H9 (cell line): ENCODE data around the gene RASIP1. TPM values are rescaled to one million over a fixed set of nuclear protein-coding genes. Genes with fewer than 3 reads are reported as not detected.
"Not testable (repeated sequence)": the region's sequence is repeated elsewhere in the genome, so short reads cannot be mapped to it uniquely, and the experiment has no call there.

ENCODE experiments used
- DNase-seq: peaks from one replicate; pipeline ENCODE4 v3.0.0-alpha.2; 2017
- H2AFZ ChIP-seq: one replicate; pipeline ENCODE4 v1.6.1; 2013; ENCODE audit warnings: mild to moderate bottlenecking, low read length, control low read depth, moderate library complexity
- H2AK5ac ChIP-seq: 2 replicates; pipeline ENCODE4 v1.6.1; 2013; ENCODE audit warnings: low read length, control low read depth, mixed read lengths; ENCODE audit not compliant: insufficient read length
- H2BK120ac ChIP-seq: one replicate; pipeline ENCODE4 v1.6.1; 2013; ENCODE audit warnings: low read depth, mild to moderate bottlenecking, low read length, control low read depth, inconsistent platforms; ENCODE audit not compliant: poor library complexity, severe bottlenecking
- H2BK12ac ChIP-seq: 2 replicates; pipeline ENCODE4 v1.6.1; 2013; ENCODE audit warnings: low read length, control low read depth, mixed read lengths, low read depth; ENCODE audit not compliant: insufficient read length
- H2BK15ac ChIP-seq: 2 replicates; pipeline ENCODE4 v1.6.1; 2013; ENCODE audit warnings: low read depth, low read length, control low read depth
- H2BK20ac ChIP-seq: one replicate; pipeline ENCODE4 v1.6.1; 2013; ENCODE audit warnings: low read depth, mild to moderate bottlenecking, low read length, control low read depth, inconsistent platforms; ENCODE audit not compliant: poor library complexity, severe bottlenecking
- H2BK5ac ChIP-seq: 2 replicates; pipeline ENCODE4 v1.6.1; 2013; ENCODE audit warnings: low read length, control low read depth, mixed read lengths; ENCODE audit not compliant: insufficient read length
- H3K14ac ChIP-seq: 2 replicates; pipeline ENCODE4 v1.6.1; 2013; ENCODE audit warnings: low read length, control low read depth; ENCODE audit not compliant: insufficient read depth
- H3K18ac ChIP-seq: 2 replicates; pipeline ENCODE4 v1.6.1; 2013; ENCODE audit warnings: low read depth, mild to moderate bottlenecking, mixed read lengths, low read length, control low read depth; ENCODE audit not compliant: insufficient read length
- H3K23ac ChIP-seq: 2 replicates; pipeline ENCODE4 v1.6.1; 2013; ENCODE audit warnings: low read length, control low read depth, mixed read lengths, low read depth; ENCODE audit not compliant: insufficient read length
- H3K23me2 ChIP-seq: 2 replicates; pipeline ENCODE4 v1.6.1; 2013; ENCODE audit warnings: low read depth, mild to moderate bottlenecking, mixed read lengths, low read length, control low read depth; ENCODE audit not compliant: insufficient read length, poor library complexity, severe bottlenecking
- H3K27ac ChIP-seq: 2 replicates; pipeline ENCODE4 v1.5.1; 2013; ENCODE audit warnings: low read length, control low read depth, mixed read lengths, low read depth; ENCODE audit not compliant: insufficient read length
- H3K27me3 ChIP-seq: 2 replicates; pipeline ENCODE4 v1.6.1; 2013; ENCODE audit warnings: low read length, control low read depth, inconsistent platforms; ENCODE audit not compliant: insufficient read depth
- H3K4ac ChIP-seq: 2 replicates; pipeline ENCODE4 v1.6.1; 2013; ENCODE audit warnings: low read depth, mild to moderate bottlenecking, control low read depth, inconsistent platforms, low read length, moderate library complexity
- H3K4me1 ChIP-seq: 2 replicates; pipeline ENCODE4 v1.6.1; 2013; ENCODE audit warnings: low read length, control low read depth, inconsistent platforms; ENCODE audit not compliant: insufficient read depth
- H3K4me2 ChIP-seq: 2 replicates; pipeline ENCODE4 v1.6.1; 2013; ENCODE audit warnings: low read length, control low read depth, mixed read lengths; ENCODE audit not compliant: insufficient read length, insufficient read depth
- H3K56ac ChIP-seq: 2 replicates; pipeline ENCODE4 v1.6.1; 2013; ENCODE audit warnings: low read depth, mild to moderate bottlenecking, mixed read lengths, low read length, control low read depth; ENCODE audit not compliant: insufficient read length
- H3K79me1 ChIP-seq: 2 replicates; pipeline ENCODE4 v1.6.1; 2013; ENCODE audit warnings: low read depth, mild to moderate bottlenecking, moderate library complexity, low read length, control low read depth, inconsistent platforms; ENCODE audit not compliant: insufficient read depth, poor library complexity, severe bottlenecking
- H3K79me2 ChIP-seq: 2 replicates; pipeline ENCODE4 v1.6.1; 2013; ENCODE audit warnings: low read length, control low read depth, inconsistent platforms; ENCODE audit not compliant: insufficient read depth
- H3K9ac ChIP-seq: 2 replicates; pipeline ENCODE4 v1.6.1; 2013; ENCODE audit warnings: low read length, control low read depth, mixed read lengths; ENCODE audit not compliant: insufficient read length; ENCODE audit errors: extremely low read depth
- H3K9me3 ChIP-seq: one replicate; pipeline ENCODE4 v1.6.1; 2013; ENCODE audit warnings: low read depth, low read length, inconsistent platforms; ENCODE audit not compliant: control insufficient read depth
- H3T11ph ChIP-seq: one replicate; pipeline ENCODE4 v1.6.1; 2013; ENCODE audit warnings: mild to moderate bottlenecking, low read length, control low read depth, inconsistent platforms
- H4K20me1 ChIP-seq: one replicate; pipeline ENCODE4 v1.6.1; 2013; ENCODE audit not compliant: control insufficient read depth, insufficient read length, insufficient read depth
- H4K5ac ChIP-seq: 2 replicates; pipeline ENCODE4 v1.6.1; 2013; ENCODE audit warnings: low read depth, mild to moderate bottlenecking, mixed read lengths, low read length, control low read depth; ENCODE audit not compliant: insufficient read length
- H4K8ac ChIP-seq: replicated peaks from 2 replicates; pipeline ENCODE4 v1.6.1; 2013; ENCODE audit warnings: low read length, control low read depth, mixed read lengths, low read depth; ENCODE audit not compliant: insufficient read length
- H4K91ac ChIP-seq: 2 replicates; pipeline ENCODE4 v1.6.1; 2013; ENCODE audit warnings: low read depth, mild to moderate bottlenecking, moderate library complexity, mixed read lengths, low read length, control low read depth; ENCODE audit not compliant: insufficient read length
- H3K27ac Mint-ChIP-seq, 3 experiments: 2 replicates in 2 of 3; 3 replicates in 1 of 3; pipeline ENCODE4 v1.8.0; 2020 to 2021; ENCODE audit warnings: mixed read lengths in 3 of 3, mild to moderate bottlenecking in 1 of 3, moderate library complexity in 1 of 3
- H3K27me3 Mint-ChIP-seq: 2 replicates; pipeline ENCODE4 v1.8.0; 2021; ENCODE audit warnings: low read depth, mild to moderate bottlenecking, moderate library complexity, mixed read lengths
- H3K36me3 Mint-ChIP-seq, 3 experiments: 2 replicates in 2 of 3; 3 replicates in 1 of 3; pipeline ENCODE4 v1.8.0; 2020 to 2021; ENCODE audit warnings: low read depth in 3 of 3, mixed read lengths in 3 of 3; ENCODE audit not compliant: insufficient read depth in 1 of 3
- H3K4me1 Mint-ChIP-seq, 2 experiments: 2 replicates each; pipeline ENCODE4 v1.8.0; 2020; ENCODE audit warnings: mixed read lengths in 2 of 2
- H3K4me3 Mint-ChIP-seq, 2 experiments: 2 replicates in 1 of 2; 3 replicates in 1 of 2; pipeline ENCODE4 v1.8.0; 2020 to 2021; ENCODE audit warnings: mild to moderate bottlenecking in 2 of 2, mixed read lengths in 2 of 2, moderate library complexity in 1 of 2
- H3K9me3 Mint-ChIP-seq, 2 experiments: 2 replicates in 1 of 2; 3 replicates in 1 of 2; pipeline ENCODE4 v1.8.0; 2020; ENCODE audit warnings: mild to moderate bottlenecking in 2 of 2, mixed read lengths in 2 of 2, moderate library complexity in 1 of 2
- WGBS: extraction: QIAGEN DNeasy Blood & Tissue Kit; methylation state at CpG from one replicate; pipeline ENCODE4 v1.1.7; 2013; ENCODE audit warnings: missing lambda C conversion rate, low lambda C conversion rate, mixed read lengths; ENCODE audit not compliant: insufficient read length; ENCODE audit errors: extremely low coverage; 5-methylcytosine and 5-hydroxymethylcytosine counted together
- total RNA-seq: library from RNA; stranded (reverse); gene quantifications from 2 replicates; pipeline ENCODE4 v1.2.1, GENCODE V29; 2021

Gene RASIP1
- total RNA-seq, 1 experiment from 2014 or later: 2.4 TPM

DNA sequence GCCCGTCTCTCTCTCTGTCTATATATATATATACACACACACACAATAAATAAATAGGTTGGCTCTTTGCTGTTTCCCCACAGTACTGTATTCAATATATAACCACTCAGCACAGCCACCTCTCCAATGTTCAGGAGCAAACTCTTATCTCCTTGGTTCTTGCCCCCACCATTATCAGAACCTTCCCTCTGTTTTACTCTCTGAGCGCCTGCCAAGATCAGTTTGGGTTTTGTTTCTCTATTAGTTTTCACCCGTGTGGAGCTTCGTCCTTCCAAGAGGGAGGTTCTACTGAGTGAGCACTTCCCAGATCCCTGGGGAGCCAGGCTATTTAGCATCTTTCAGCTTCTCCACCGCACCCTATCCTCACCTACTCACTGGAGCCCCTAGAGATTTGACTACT, 25.4 kb upstream of the RASIP1 start:
- H3K4me1 ChIP-seq, H3K4me3 Mint-ChIP-seq, H3K79me1 ChIP-seq, H3K27ac Mint-ChIP-seq, H3K18ac ChIP-seq, H3T11ph ChIP-seq, H3K4me2 ChIP-seq, H4K91ac ChIP-seq, H3K79me2 ChIP-seq, H4K8ac ChIP-seq, H3K23me2 ChIP-seq, DNase-seq, H4K20me1 ChIP-seq, H2BK20ac ChIP-seq, H2BK5ac ChIP-seq, H3K4ac ChIP-seq, H2BK120ac ChIP-seq, H2AFZ ChIP-seq, H3K56ac ChIP-seq, H3K14ac ChIP-seq, H4K5ac ChIP-seq, H3K27me3 ChIP-seq, H3K9me3 ChIP-seq, H3K23ac ChIP-seq, H2BK12ac ChIP-seq, H3K36me3 Mint-ChIP-seq, H2AK5ac ChIP-seq, H2BK15ac ChIP-seq, H3K9ac ChIP-seq, H3K9me3 Mint-ChIP-seq, H3K27ac ChIP-seq: not testable (repeated sequence)
- no CpG with 5 or more reads among the region's 5 CpGs for WGBS
- peaks cover 33% of the 10 kb centered on the region for H3K27me3 Mint-ChIP-seq
- H3K4me1 Mint-ChIP-seq: peaks cover 10 to 15% of the 10 kb centered on the region in 2 experiments
